Fibroblast of lung (primary cell): ENCODE measurements around the gene AP3S2. TPM values are rescaled to one million over a fixed set of nuclear protein-coding genes. Genes with fewer than 3 reads are reported as not detected.

ENCODE experiments used
- DNase-seq, 2 donors: peaks; one replicate each; pipeline versions ENCODE4 v3.0.0 to v3.0.0-alpha.2; 2010; ENCODE audit warnings: low read depth in 2 of 2
- H2AFZ ChIP-seq: 2 replicates; pipeline ENCODE4 v1.5.1; 2012; ENCODE audit warnings: low read length, control low read depth, inconsistent platforms
- H3K27ac ChIP-seq: 2 replicates; pipeline ENCODE4 v1.5.1; 2011; ENCODE audit warnings: low read length, control low read depth; ENCODE audit not compliant: insufficient read depth
- H3K27me3 ChIP-seq: 2 replicates; pipeline ENCODE4 v1.5.1; 2011; ENCODE audit warnings: mild to moderate bottlenecking, low read length; ENCODE audit not compliant: control insufficient read depth, insufficient read depth
- H3K36me3 ChIP-seq: 2 replicates; pipeline ENCODE4 v1.5.1; 2011; ENCODE audit warnings: low read length; ENCODE audit not compliant: control insufficient read depth, insufficient read depth
- H3K4me1 ChIP-seq: 2 replicates; pipeline ENCODE4 v1.5.1; 2011; ENCODE audit warnings: low read length; ENCODE audit not compliant: control insufficient read depth, insufficient read depth; ENCODE audit errors: extremely low read depth
- H3K4me2 ChIP-seq: 2 replicates; pipeline ENCODE4 v1.5.1; 2011; ENCODE audit warnings: low read length, control low read depth; ENCODE audit not compliant: insufficient read depth; ENCODE audit errors: extremely low read depth
- H3K4me3 ChIP-seq, 4 experiments: fragments of 200-600 bp in 1 of 4; sonication (generic) in 1 of 4; replicated peaks in 1 of 4; 2 replicates each; pipeline ENCODE4 v1.5.1; 2011 to 2016; ENCODE audit warnings: low read length in 4 of 4, low read depth in 3 of 4, mild to moderate bottlenecking in 3 of 4, control low read depth in 2 of 4, inconsistent platforms in 1 of 4, mixed read lengths in 1 of 4; ENCODE audit not compliant: insufficient read depth in 1 of 4; ENCODE audit errors: control extremely low read depth in 1 of 4
- H3K79me2 ChIP-seq: 2 replicates; pipeline ENCODE4 v1.5.1; 2012; ENCODE audit warnings: mild to moderate bottlenecking, low read length, inconsistent platforms; ENCODE audit not compliant: control insufficient read depth, insufficient read depth
- H3K9ac ChIP-seq: 2 replicates; pipeline ENCODE4 v1.5.1; 2011; ENCODE audit warnings: mild to moderate bottlenecking, low read length, control low read depth; ENCODE audit not compliant: insufficient read depth
- H3K9me3 ChIP-seq: 2 replicates; pipeline ENCODE4 v1.5.1; 2012; ENCODE audit warnings: low read depth, low read length; ENCODE audit not compliant: control insufficient read depth, insufficient read depth
- H4K20me1 ChIP-seq: 2 replicates; pipeline ENCODE4 v1.5.1; 2011; ENCODE audit warnings: low read length; ENCODE audit not compliant: control insufficient read depth, insufficient read depth; ENCODE audit errors: extremely low read depth
- EZH2 ChIP-seq: IDR thresholded peaks from 2 replicates; pipeline ENCODE4 v1.5.1; 2012; ENCODE audit warnings: low read length, control low read depth, mild to moderate bottlenecking; ENCODE audit errors: missing control alignments
- polyA plus RNA-seq, 2 donors: library from polyadenylated mRNA; depleted of rRNA in 1 of 2; stranded (reverse) in 1 of 2; unstranded in 1 of 2; fragments of >200 nt; gene quantifications; 2 replicates each; pipeline ENCODE4 v1.2.1, GENCODE V29; 2011 to 2012; ENCODE audit warnings: missing spikeins in 1 of 2
- total RNA-seq: library from RNA; depleted of rRNA; stranded (reverse); fragments of >200 nt; gene quantifications from 2 replicates; pipeline ENCODE4 v1.2.1, GENCODE V29; 2014
- TF ChIP-seq, protein P1 (sequence below), 2 donors: IDR thresholded peaks in 1 of 2; conservative IDR thresholded peaks in 1 of 2; 1 replicate in 1 of 2; 2 replicates in 1 of 2; pipeline ENCODE4 v1.5.1; 2011 to 2012; ENCODE audit warnings: low read length in 2 of 2, control low read depth in 1 of 2, inconsistent platforms in 1 of 2, low read depth in 1 of 2, mild to moderate bottlenecking in 1 of 2

Gene AP3S2
- total and polyA plus RNA-seq, 2 donors (not counting 1 experiment from before 2014, with no cell fraction given) = 54.4 to 69.5 TPM

DNA sequence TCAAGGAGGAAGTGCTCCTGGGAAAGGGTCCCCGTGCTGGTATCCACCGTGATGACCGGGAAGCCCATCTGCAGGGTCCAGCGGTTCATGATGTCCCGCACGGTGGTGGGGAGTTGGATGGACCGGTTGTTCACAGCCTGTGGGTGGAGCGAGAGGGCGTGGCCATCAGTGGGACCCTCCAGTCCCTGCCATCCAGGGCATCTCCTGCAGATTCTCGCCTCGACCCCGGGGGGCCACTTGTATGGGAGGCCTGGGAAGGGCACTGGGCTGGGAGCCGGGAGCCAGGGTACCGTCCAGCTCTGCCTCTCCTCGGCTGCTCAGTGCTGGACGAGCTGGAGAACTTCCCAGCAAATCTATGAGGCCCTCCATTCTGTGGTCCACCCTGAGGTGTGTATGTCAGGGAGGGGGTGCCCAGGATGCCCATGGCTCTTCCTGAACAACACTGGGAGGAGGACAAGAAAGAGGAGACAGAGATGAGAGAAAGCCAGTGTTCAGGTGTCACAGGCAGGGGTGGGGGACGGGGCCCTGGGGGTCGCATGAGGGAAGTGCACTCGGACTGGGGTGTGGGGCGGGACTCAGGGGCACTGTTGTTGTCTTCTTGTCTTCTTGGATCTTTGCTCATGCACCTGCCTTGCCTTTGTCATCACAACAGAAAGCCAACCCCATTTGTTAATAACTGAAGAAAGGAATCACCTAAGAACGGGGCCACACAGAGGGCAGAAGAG, 92.2 kb downstream of the AP3S2 start:
- Histone ChIP-seq H3K9me3 (no peaks in the 10 kb centered on the region), H3K4me1 (no peaks in the 10 kb centered on the region), H2AFZ (no peak overlapping the region), H3K36me3 (peaks cover 65% of the 10 kb centered on the region), H3K27ac (no peak overlapping the region), H3K27me3 (no peaks in the 10 kb centered on the region), H3K4me3 (no peak overlapping the region), H3K9ac (no peak overlapping the region), H3K79me2 (no peaks in the 10 kb centered on the region), H4K20me1 (no peaks in the 10 kb centered on the region), H3K4me2 (no peak overlapping the region)
- no peak for TF ChIP-seq EZH2
- TF ChIP-seq, protein P1, sequence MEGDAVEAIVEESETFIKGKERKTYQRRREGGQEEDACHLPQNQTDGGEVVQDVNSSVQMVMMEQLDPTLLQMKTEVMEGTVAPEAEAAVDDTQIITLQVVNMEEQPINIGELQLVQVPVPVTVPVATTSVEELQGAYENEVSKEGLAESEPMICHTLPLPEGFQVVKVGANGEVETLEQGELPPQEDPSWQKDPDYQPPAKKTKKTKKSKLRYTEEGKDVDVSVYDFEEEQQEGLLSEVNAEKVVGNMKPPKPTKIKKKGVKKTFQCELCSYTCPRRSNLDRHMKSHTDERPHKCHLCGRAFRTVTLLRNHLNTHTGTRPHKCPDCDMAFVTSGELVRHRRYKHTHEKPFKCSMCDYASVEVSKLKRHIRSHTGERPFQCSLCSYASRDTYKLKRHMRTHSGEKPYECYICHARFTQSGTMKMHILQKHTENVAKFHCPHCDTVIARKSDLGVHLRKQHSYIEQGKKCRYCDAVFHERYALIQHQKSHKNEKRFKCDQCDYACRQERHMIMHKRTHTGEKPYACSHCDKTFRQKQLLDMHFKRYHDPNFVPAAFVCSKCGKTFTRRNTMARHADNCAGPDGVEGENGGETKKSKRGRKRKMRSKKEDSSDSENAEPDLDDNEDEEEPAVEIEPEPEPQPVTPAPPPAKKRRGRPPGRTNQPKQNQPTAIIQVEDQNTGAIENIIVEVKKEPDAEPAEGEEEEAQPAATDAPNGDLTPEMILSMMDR (conservative IDR thresholded peaks at IDR 0.05 in 1 of 2, IDR thresholded peaks at IDR 0.05 in 1 of 2; ENCODE audit: low read depth in 1 of 2, low read length in 2 of 2) = no peak
- DNase-seq = no peak

DNA sequence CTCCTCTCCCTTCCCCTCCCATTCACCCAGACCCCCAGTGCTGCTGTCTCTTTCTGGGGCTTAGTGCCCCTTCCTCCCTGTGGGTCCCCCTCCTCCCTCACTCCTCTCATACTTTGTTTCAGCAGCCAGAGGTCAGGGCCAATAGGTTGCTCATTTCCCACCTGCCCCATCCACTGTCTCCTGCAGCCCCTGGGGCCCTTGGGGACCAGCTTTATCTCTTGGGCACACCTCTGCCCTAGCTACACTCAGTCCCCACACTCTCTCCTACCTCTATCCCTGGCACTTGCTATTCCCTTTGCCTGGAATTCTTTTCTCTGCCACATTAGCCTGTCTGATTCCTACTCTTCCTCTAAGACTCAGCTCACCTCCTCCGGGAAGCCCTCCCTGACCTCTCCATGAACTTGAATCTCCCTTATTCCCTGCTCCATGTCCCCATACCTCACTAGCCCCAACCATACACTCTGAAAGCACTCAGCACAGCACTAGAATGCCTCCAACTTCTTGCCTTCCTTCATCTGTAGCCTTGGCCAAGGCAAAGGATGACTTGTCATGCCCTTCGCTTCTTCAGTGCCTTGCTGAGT, 93.8 kb downstream of the AP3S2 start:
- H2AFZ ChIP-seq = no peak overlapping the region
- no peak overlapping the region for H3K27ac ChIP-seq
- no peaks in the 10 kb centered on the region for H3K4me1 ChIP-seq
- H3K4me3 ChIP-seq = no peak overlapping the region
- H4K20me1 ChIP-seq = no peaks in the 10 kb centered on the region
- no peak for TF ChIP-seq EZH2
- TF ChIP-seq, protein P1 (conservative IDR thresholded peaks at IDR 0.05 in 1 of 2, IDR thresholded peaks at IDR 0.05 in 1 of 2; ENCODE audit: low read depth in 1 of 2, low read length in 2 of 2) = no peak
- H3K27me3 ChIP-seq = no peaks in the 10 kb centered on the region
- no peaks in the 10 kb centered on the region for H3K79me2 ChIP-seq
- H3K4me2 ChIP-seq = no peak overlapping the region
- H3K9ac ChIP-seq = no peak overlapping the region
- DNase-seq = no peak
- no peaks in the 10 kb centered on the region for H3K9me3 ChIP-seq
- H3K36me3 ChIP-seq = peaks cover 52% of the 10 kb centered on the region

DNA sequence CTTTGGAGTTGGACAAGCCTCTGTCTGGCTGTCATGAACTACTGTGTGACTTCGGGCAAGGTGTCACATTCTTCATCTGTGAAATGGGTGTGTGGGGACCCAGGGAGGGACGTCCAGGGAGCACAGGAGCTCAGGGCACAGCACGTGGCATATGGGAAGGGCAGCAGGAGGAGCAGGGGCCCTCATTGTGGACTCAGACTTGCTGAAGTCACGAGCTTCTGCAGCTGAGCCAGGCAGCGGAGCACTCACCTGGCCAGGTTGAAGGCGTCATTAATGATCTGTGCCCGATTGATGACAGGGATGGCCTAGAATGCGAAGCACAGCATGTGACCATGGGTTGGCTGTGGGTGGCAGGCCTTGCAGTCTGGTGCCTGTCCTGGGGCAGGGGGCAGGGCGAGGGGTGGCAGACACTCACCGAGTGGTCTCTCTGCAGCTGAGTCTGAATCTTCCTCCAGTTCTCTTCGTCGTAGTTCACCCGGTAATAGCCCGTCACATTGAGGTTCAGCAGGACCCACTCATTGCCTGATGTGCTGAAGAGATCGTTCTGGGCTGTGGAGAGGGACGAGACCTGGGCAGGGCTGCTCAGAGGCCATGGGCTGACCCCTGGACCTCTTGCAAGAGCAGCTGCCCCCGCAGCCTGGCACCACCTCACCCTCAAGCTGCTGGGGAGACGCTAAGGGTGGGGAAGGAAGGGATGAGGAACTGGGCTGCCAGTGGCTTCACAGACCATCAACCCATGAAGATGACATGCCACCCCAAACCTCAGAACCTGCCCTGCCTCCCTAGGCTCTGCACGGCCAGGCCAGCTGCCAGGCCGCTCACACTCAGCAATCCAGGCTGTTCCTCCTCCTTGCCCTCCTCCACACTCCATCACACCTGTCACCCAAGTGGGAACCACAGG, 94.5 kb downstream of the AP3S2 start:
- Histone ChIP-seq H4K20me1 (no peaks in the 10 kb centered on the region), H3K27me3 (no peaks in the 10 kb centered on the region), H3K4me1 (no peaks in the 10 kb centered on the region), H3K4me3 (no peak overlapping the region), H3K79me2 (no peaks in the 10 kb centered on the region), H3K9me3 (no peaks in the 10 kb centered on the region), H3K9ac (no peak overlapping the region), H3K36me3 (peaks cover 51% of the 10 kb centered on the region), H2AFZ (no peak overlapping the region), H3K4me2 (no peak overlapping the region), H3K27ac (no peak overlapping the region)
- no peak for TF ChIP-seq EZH2
- TF ChIP-seq, protein P1 (conservative IDR thresholded peaks at IDR 0.05 in 1 of 2, IDR thresholded peaks at IDR 0.05 in 1 of 2; ENCODE audit: low read depth in 1 of 2, low read length in 2 of 2) = no peak
- no peak for DNase-seq
